HEK293 (cell line): ENCODE measurements around the gene ACVRL1.

ENCODE experiments used
- CTCF ChIA-PET: fragments of 350-600 bp; formaldehyde crosslinking; extraction: SDS; loops from one replicate; lab custom pipeline; 2021; ENCODE audit warnings: antibody characterized with exemption; lab: Yijun Ruan, JAX
- POLR2A ChIA-PET: fragments of 300-600 bp; formaldehyde crosslinking; extraction: SDS; loops from one replicate; lab custom pipeline; 2020; ENCODE audit warnings: antibody characterized with exemption, inconsistent platforms; lab: Yijun Ruan, JAX
- H3K27ac ChIP-seq: fragments of 200-500 bp; sonication (Bioruptor generic); 2 replicates; pipeline ENCODE4 v1.5.1; 2014; ENCODE audit warnings: low read depth, low read length, control low read depth, inconsistent platforms; ENCODE audit errors: extremely low read depth
- H3K36me3 ChIP-seq, 2 experiments: fragments of 200-500 bp in 1 of 2; sonication (Bioruptor generic) in 1 of 2; 1 replicate in 1 of 2; 2 replicates in 1 of 2; pipeline ENCODE4 v1.5.1; 2014 to 2017; ENCODE audit warnings: inconsistent platforms in 2 of 2, low read length in 2 of 2; ENCODE audit not compliant: control insufficient read depth in 2 of 2, insufficient read depth in 1 of 2
- H3K4me1 ChIP-seq: fragments of 200-500 bp; sonication (Bioruptor generic); 2 replicates; pipeline ENCODE4 v1.5.1; 2014; ENCODE audit warnings: mild to moderate bottlenecking, low read length, inconsistent platforms; ENCODE audit not compliant: control insufficient read depth, insufficient read depth
- H3K4me3 ChIP-seq: 2 replicates; pipeline ENCODE4 v1.5.1; 2011; ENCODE audit warnings: low read depth, mild to moderate bottlenecking, control low read depth, low read length, moderate library complexity
- H3K9me3 ChIP-seq: fragments of 200-500 bp; sonication (Bioruptor generic); 2 replicates; pipeline ENCODE4 v1.5.1; 2014; ENCODE audit warnings: low read depth, low read length, inconsistent platforms; ENCODE audit not compliant: control insufficient read depth, insufficient read depth
- FEZF1 ChIP-seq: fragments of 450-650 bp; formaldehyde crosslinking; IDR thresholded peaks from 2 replicates; pipeline ENCODE4 v1.5.1; 2016; ENCODE audit warnings: missing biosample characterization, missing genetic modification characterization
- MZF1 ChIP-seq: fragments of 450-650 bp; formaldehyde crosslinking; IDR thresholded peaks from 2 replicates; pipeline ENCODE4 v1.5.1; 2017; ENCODE audit warnings: missing biosample characterization, missing genetic modification characterization, borderline replicate concordance
- PRDM6 ChIP-seq: fragments of 450-650 bp; formaldehyde crosslinking; IDR thresholded peaks from 2 replicates; pipeline ENCODE4 v1.5.1; 2017; ENCODE audit warnings: missing biosample characterization, missing genetic modification characterization
- SALL2 ChIP-seq: fragments of 450-650 bp; formaldehyde crosslinking; IDR thresholded peaks from 2 replicates; pipeline ENCODE4 v1.5.0; 2017; ENCODE audit warnings: missing biosample characterization, mild to moderate bottlenecking, missing genetic modification characterization, borderline replicate concordance
- SETDB1 ChIP-seq: IDR thresholded peaks from one replicate; pipeline ENCODE4 v1.6.1; 2017; ENCODE audit warnings: mild to moderate bottlenecking, low read length, moderate library complexity, mixed read lengths; ENCODE audit not compliant: insufficient read length
- ZBTB10 ChIP-seq: fragments of 450-650 bp; formaldehyde crosslinking; IDR thresholded peaks from 2 replicates; pipeline ENCODE4 v1.5.1; 2016; ENCODE audit warnings: missing biosample characterization, missing genetic modification characterization
- ZNF140 ChIP-seq: fragments of 450-650 bp; formaldehyde crosslinking; IDR thresholded peaks from 2 replicates; pipeline ENCODE4 v1.5.1; 2016; ENCODE audit warnings: missing biosample characterization, missing genetic modification characterization
- ZNF174 ChIP-seq: fragments of 450-650 bp; formaldehyde crosslinking; IDR thresholded peaks from 2 replicates; pipeline ENCODE4 v1.5.0; 2017; ENCODE audit warnings: missing biosample characterization, mild to moderate bottlenecking, missing genetic modification characterization
- ZNF202 ChIP-seq: fragments of 450-650 bp; formaldehyde crosslinking; IDR thresholded peaks from 2 replicates; pipeline ENCODE4 v1.5.1; 2016; ENCODE audit warnings: missing biosample characterization, missing genetic modification characterization, borderline replicate concordance
- ZNF214 ChIP-seq: fragments of 450-650 bp; formaldehyde crosslinking; IDR thresholded peaks from 2 replicates; pipeline ENCODE4 v1.5.1; 2017; ENCODE audit warnings: missing biosample characterization, mild to moderate bottlenecking, missing genetic modification characterization, borderline replicate concordance
- ZNF221 ChIP-seq: fragments of 450-650 bp; formaldehyde crosslinking; IDR thresholded peaks from 2 replicates; pipeline ENCODE4 v1.5.1; 2017; ENCODE audit warnings: missing biosample characterization, missing genetic modification characterization, borderline replicate concordance
- ZNF24 ChIP-seq: fragments of 450-650 bp; formaldehyde crosslinking; IDR thresholded peaks from 2 replicates; pipeline ENCODE4 v1.5.1; 2016; ENCODE audit warnings: missing biosample characterization, missing genetic modification characterization
- ZNF266 ChIP-seq: fragments of 450-650 bp; formaldehyde crosslinking; IDR thresholded peaks from 2 replicates; pipeline ENCODE4 v1.5.1; 2016; ENCODE audit warnings: missing biosample characterization, missing genetic modification characterization, low read depth
- ZNF292 ChIP-seq: fragments of 450-650 bp; formaldehyde crosslinking; IDR thresholded peaks from 2 replicates; pipeline ENCODE4 v1.5.1; 2016; ENCODE audit warnings: low read depth, missing biosample characterization, missing genetic modification characterization, borderline replicate concordance
- ZNF335 ChIP-seq: fragments of 450-650 bp; formaldehyde crosslinking; conservative IDR thresholded peaks from 2 replicates; pipeline ENCODE4 v1.5.1; 2016; ENCODE audit warnings: missing biosample characterization, missing genetic modification characterization
- ZNF354C ChIP-seq: fragments of 450-650 bp; formaldehyde crosslinking; IDR thresholded peaks from 2 replicates; pipeline ENCODE4 v1.5.1; 2016; ENCODE audit warnings: missing biosample characterization, missing genetic modification characterization, low read depth, borderline replicate concordance
- ZNF394 ChIP-seq: fragments of 450-650 bp; formaldehyde crosslinking; IDR thresholded peaks from 2 replicates; pipeline ENCODE4 v1.5.1; 2016; ENCODE audit warnings: missing biosample characterization, missing genetic modification characterization, mild to moderate bottlenecking, moderate library complexity, borderline replicate concordance
- ZNF521 ChIP-seq: fragments of 450-650 bp; formaldehyde crosslinking; IDR thresholded peaks from 2 replicates; pipeline ENCODE4 v1.5.1; 2017; ENCODE audit warnings: missing biosample characterization, mild to moderate bottlenecking, missing genetic modification characterization
- ZNF560 ChIP-seq: fragments of 450-650 bp; formaldehyde crosslinking; IDR thresholded peaks from 2 replicates; pipeline ENCODE4 v1.5.1; 2017; ENCODE audit warnings: missing biosample characterization, missing genetic modification characterization, borderline replicate concordance
- ZNF660 ChIP-seq: fragments of 450-650 bp; IDR thresholded peaks from 2 replicates; pipeline ENCODE4 v1.5.1; 2018; ENCODE audit warnings: missing biosample characterization, mild to moderate bottlenecking, missing genetic modification characterization
- TF ChIP-seq, protein P1 (sequence below): fragments of 450-650 bp; formaldehyde crosslinking; optimal IDR thresholded peaks from 2 replicates; pipeline ENCODE3; 2016; ENCODE audit warnings: missing biosample characterization, mild to moderate bottlenecking, missing genetic modification characterization
- TF ChIP-seq, protein P2 (sequence below): fragments of 450-650 bp; formaldehyde crosslinking; IDR thresholded peaks from 2 replicates; pipeline ENCODE4 v1.5.1; 2016; ENCODE audit warnings: missing biosample characterization, missing genetic modification characterization
- TF ChIP-seq, protein P3 (sequence below): fragments of 450-650 bp; formaldehyde crosslinking; IDR thresholded peaks from 2 replicates; pipeline ENCODE4 v1.5.1; 2016; ENCODE audit warnings: missing biosample characterization, missing genetic modification characterization

ACVRL1 gene

GRCh38 chr12:51951199-51951842, 44.0 kb downstream of the ACVRL1 start, which contains the start of gene ACVR1B (continued):
- TF ChIP-seq MZF1 = 0 out of 2 replicates have a peak, but pooled peaks have one; percentile 50
- TF ChIP-seq, protein P1, sequence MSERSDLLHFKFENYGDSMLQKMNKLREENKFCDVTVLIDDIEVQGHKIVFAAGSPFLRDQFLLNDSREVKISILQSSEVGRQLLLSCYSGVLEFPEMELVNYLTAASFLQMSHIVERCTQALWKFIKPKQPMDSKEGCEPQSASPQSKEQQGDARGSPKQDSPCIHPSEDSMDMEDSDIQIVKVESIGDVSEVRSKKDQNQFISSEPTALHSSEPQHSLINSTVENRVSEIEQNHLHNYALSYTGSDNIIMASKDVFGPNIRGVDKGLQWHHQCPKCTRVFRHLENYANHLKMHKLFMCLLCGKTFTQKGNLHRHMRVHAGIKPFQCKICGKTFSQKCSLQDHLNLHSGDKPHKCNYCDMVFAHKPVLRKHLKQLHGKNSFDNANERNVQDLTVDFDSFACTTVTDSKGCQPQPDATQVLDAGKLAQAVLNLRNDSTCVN (tag by site-specific recombination) = peak; percentile 85
- peak; percentile 50; the same call in 1 of the 2 replicates for TF ChIP-seq ZNF24
- peak; percentile 16; the same call in 1 of the 2 replicates for TF ChIP-seq ZNF335 (tag by site-specific recombination)
- TF ChIP-seq ZNF521 = no peak
- TF ChIP-seq ZBTB10 = peak; percentile 62; the same call in 1 of the 2 replicates
- TF ChIP-seq, all 188 proteins: peak for 44

GRCh38 chr12:51951843-51952722, 44.8 kb downstream of the ACVRL1 start:
- Histone ChIP-seq H3K4me3 (peak overlapping the region; percentile 92), H3K9me3 (no peaks in the 10 kb centered on the region), H3K36me3 (peaks cover 0 to 4% of the 10 kb centered on the region in 2 experiments; a peak in 1 of 3 replicates), H3K27ac (peak overlapping the region; percentile 78; the same call in 1 of the 2 replicates), H3K4me1 (peaks cover 13% of the 10 kb centered on the region)
- ChIA-PET CTCF (interaction anchor here (1.4 to 3.5 kb wide), 2 partner anchors 18 to 29 kb away, joined by 3 to 19 read pairs; no protein-coding TSS in a partner anchor), POLR2A (interaction anchor here (0.7 kb wide), 1 partner anchor 29 kb away, joined by 3 read pairs; no protein-coding TSS in a partner anchor)
- TF ChIP-seq ZNF202 (tag by site-specific recombination) (no peak), SALL2 (tag by site-specific recombination) (no peak), ZNF214 (no peak), ZNF266 (tag by site-specific recombination) (no peak), ZNF292 (no peak), ZNF354C (tag by site-specific recombination) (no peak), ZNF560 (no peak), ZNF140 (tag by site-specific recombination) (no peak), ZNF660 (tag by site-specific recombination) (no peak), FEZF1 (tag by site-specific recombination) (no peak), ZNF394 (tag by site-specific recombination) (no peak), SETDB1 (no peak), PRDM6 (no peak), ZNF221 (tag by site-specific recombination) (no peak), ZNF174 (tag by site-specific recombination) (no peak), ZNF521 (no peak)
- TF ChIP-seq, protein P2, sequence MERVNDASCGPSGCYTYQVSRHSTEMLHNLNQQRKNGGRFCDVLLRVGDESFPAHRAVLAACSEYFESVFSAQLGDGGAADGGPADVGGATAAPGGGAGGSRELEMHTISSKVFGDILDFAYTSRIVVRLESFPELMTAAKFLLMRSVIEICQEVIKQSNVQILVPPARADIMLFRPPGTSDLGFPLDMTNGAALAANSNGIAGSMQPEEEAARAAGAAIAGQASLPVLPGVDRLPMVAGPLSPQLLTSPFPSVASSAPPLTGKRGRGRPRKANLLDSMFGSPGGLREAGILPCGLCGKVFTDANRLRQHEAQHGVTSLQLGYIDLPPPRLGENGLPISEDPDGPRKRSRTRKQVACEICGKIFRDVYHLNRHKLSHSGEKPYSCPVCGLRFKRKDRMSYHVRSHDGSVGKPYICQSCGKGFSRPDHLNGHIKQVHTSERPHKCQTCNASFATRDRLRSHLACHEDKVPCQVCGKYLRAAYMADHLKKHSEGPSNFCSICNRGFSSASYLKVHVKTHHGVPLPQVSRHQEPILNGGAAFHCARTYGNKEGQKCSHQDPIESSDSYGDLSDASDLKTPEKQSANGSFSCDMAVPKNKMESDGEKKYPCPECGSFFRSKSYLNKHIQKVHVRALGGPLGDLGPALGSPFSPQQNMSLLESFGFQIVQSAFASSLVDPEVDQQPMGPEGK (tag by site-specific recombination) = peak; percentile 56
- TF ChIP-seq, protein P3, sequence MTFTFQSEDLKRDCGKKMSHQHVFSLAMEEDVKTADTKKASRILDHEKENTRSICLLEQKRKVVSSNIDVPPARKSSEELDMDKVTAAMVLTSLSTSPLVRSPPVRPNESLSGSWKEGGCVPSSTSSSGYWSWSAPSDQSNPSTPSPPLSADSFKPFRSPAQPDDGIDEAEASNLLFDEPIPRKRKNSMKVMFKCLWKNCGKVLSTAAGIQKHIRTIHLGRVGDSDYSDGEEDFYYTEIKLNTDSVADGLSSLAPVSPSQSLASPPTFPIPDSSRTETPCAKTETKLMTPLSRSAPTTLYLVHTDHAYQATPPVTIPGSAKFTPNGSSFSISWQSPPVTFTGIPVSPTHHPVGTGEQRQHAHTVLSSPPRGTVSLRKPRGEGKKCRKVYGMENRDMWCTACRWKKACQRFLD (tag by site-specific recombination) = no peak
